CD4-positive, alpha-beta T cell treated with Interleukin-17A for 1 hour (primary cell): ENCODE data around the gene HEBP1.

ENCODE experiments used
- DNase-seq: peaks from one replicate; pipeline ENCODE4 v3.0.0-alpha.2; 2020

HEBP1 gene

DNA sequence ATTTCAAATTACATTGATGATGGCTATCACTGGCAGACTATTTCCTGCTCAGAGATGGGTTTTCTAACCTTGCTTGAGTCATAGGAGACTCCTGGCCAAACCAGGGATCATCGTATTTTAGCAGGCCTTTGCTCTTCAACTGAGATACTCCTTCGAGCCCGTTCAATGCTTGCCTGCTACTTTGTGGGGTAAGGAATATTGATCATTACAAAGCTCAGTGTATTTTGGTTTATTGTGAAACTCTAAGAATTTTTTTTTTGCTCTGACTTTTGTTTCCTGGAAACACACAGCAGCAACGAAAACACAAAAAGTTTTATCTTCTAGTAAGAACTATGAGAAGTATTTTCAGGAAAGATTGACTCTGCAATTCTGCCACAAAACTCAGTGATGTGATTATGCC, 52.2 kb downstream of the HEBP1 start:
- no peak for DNase-seq

DNA sequence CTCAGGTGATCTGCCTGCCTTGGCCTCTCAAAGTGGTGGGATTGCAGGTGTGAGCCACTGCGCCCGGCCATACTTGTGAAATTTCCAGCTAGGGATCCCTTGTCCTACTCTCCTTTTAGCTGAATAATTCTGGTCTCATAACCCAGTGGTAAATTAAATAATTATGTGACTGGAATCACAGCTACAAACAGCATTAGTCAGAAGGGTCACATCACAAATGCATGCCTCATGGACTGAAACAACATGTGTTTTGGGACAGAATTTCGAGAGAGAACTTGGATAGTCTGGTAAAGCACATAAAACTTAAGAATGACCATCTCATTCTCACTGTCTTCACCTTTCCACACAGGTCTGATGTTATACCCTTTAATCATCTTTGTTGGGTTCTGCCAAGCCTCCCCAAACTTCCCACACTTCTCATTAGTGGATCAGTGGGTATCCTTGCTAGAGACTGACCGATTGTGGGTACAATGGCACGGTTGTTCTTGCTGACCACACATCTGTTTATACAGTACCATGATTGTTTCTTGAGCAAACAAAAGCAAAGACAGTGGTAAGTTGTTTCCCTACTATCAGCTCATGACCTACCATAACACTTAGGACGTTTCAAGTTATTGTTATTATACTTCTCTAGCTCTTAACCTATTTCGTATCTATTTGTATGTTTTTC, 53.2 kb downstream of the HEBP1 start:
- DNase-seq, result no peak

DNA sequence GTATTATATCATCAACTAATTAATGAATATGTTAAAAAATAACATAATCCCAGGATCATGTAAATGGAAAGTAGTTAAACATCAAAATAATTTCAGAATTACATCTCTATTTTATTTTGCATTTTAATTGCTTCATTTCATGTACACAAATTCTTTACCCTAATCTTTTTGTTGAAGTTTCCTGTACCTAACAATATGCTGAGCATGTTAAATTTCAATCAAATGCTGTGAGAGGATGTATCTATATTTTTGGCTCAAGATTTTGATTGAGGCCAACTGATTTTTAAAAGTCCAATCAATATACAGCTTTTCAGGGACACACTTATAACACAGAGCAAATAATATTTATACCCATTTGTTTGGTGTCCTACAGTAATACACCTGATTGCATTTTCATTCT, 54.5 kb downstream of the HEBP1 start:
- no peak for DNase-seq

DNA sequence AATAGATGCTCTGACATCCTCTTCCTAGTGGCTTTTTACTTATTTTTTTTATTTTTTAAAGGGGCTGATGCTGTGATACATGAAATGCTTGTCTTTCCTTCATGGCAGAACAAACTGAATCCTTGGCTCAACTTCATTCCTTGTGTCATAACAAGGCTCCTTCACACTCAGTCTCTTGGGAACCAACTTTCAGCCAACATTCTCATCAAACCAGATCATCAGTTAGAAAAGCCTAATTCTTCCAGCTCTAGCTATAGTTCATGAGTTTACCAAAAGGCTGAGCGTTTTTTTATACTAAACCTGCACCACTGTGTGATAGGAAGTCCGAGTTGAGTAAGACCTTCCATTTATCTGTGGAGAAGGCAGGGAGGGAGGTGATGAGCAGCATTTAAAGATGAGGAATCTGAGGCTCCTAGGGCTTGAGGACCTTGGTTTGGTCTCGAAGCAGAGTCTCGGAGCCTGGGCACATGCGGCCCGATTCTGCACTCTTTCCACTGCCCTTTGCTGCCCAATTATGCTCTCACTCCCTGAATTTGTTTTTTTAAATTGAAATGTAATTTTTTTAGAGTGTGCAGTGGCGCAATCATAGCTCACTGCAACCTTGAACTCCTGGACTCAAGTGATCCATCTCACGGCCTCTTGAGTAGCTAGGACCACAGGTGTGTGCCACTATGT, 56.3 kb downstream of the HEBP1 start:
- no peak for DNase-seq

DNA sequence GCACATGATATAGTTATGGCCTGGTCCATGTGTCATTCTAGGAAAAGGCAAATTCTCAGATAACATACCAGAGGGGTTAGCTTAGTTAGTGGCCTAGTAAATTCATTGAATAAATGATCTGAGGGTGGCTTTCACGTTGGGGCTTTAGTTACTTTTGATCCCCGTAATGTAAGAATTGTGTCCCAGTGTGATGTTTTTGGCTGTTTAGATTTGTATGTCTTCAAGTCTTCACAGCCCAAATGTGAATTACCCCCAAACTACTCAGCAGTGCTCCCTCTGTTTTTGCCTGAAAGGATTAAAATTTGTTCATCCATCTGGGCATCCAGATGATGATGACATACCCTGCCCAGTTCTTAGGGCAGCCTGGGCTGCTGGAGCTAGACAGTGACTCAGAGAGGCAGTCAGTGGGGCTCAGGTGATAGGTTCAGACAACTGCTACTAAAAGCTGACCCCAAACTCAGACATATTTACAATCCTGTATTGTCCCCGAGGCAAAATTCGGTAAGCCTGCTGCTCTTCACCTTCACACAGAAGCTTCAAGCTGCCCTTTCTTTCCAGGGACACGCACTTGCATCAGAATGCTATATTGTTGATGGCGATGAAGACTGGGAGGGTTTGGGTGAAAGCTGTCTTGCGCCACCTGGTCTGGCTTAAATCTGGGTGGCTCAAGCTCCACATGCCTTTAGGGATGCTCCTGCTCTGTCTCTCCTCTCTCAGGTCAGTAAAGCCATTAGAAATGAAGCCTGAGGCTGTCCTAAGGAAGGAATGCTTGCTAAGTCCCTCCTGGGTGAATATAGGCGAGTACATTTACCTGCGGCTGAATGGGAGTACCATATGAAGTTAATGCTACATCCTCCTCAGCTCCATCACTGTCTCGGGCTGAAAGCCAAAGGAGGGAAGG, 58.4 kb downstream of the HEBP1 start:
- DNase-seq, result no peak

DNA sequence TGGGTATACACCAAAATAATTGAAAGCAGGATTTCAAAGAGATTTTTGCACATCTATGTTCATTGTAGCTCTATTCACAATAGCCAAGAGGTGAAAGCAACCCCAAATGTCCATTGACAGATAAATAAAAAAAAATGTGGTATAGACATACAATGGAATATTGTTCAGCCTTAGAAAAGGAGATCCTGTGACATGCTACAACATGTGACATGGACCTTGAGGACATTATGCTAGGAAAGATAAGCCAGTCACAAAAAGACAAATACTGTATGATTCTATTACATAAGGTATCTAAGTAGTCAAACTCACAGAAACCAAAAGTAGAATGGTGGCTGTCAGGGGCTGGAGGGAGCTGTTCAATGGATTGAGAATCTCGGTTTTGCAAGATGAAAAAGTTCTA, 60.2 kb downstream of the HEBP1 start:
- no peak for DNase-seq

DNA sequence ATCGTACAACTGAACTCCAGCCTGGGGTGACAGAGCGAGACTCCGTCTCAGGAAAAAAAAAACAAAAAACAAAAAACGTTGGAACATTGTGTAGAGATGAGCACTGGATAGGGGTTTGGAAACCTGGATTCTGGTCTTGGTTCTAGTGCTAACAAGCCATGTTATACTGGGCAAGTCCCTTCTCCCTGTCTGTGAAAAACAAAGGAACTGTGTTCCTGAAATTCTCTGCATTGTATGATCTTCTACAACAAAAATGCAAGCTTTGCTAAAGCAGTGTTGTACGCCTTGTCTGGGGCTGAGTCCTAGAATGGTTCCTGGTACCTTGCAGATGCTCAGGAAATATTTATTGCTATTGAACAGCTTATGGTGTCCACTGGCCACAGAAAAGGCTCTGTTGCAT, 61.5 kb downstream of the HEBP1 start:
- no peak for DNase-seq

DNA sequence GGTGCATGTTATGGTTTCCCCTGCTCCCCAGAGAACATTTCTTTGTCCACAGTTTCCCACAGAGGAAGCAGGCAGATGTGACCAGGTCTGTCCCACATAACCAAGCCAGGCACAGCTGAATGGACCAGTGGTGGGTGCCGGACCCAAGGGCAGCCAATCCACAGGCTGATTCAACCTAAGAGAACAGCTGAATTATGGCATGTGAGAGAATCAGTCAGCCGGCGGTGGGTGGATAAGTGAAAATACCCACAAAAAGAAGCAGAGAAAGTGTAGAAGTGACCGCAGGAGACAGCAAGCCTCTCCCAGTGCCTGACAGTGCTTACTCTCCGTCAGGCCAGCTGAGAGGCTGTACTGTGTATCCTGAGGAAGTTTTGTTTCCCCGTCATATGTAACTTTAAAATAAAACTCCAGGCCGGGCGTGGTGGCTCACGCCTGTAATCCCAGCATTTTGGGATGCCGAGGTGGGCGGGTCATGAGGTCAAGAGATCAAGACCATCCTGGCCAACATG, 63.0 kb downstream of the HEBP1 start:
- DNase-seq, result no peak

DNA sequence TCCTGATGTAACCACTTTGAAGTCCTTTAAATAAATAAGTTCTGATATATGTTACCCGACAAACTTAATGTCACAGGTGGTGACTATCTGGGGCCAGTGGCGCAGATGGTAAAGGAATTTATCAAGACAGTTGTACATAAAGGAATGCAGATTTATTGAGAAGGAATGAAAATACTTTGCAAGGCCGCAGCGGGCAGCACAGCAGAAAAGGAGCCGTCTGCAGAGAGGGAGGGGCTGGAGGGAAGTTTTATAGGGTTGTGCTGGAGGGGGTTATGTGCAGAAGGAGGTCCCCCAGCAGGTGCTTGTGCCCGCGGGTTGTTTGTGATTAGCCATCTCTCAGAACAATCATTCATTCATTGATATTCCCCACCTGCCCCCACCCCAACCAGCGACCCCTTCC, 65.5 kb downstream of the HEBP1 start:
- DNase-seq, result no peak

DNA sequence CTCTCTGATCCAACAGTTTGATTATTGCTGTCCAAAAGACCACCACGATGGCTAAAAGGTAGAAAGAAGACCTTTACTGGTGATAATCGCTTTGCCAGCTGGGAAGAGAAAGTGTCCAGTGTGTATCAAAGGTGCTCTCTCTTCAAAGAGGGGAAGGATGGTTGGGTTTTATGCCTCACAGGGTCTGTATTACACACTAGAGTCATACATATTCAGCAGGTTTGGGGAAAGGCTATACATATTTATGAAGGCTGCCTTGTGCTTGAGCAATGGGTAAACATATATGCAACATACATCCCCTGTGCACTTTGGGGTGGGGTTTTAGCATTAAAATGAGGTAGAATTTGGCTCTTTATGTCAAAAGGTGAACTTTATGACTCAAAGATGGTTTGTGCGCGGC, 66.3 kb downstream of the HEBP1 start:
- DNase-seq, result no peak

DNA sequence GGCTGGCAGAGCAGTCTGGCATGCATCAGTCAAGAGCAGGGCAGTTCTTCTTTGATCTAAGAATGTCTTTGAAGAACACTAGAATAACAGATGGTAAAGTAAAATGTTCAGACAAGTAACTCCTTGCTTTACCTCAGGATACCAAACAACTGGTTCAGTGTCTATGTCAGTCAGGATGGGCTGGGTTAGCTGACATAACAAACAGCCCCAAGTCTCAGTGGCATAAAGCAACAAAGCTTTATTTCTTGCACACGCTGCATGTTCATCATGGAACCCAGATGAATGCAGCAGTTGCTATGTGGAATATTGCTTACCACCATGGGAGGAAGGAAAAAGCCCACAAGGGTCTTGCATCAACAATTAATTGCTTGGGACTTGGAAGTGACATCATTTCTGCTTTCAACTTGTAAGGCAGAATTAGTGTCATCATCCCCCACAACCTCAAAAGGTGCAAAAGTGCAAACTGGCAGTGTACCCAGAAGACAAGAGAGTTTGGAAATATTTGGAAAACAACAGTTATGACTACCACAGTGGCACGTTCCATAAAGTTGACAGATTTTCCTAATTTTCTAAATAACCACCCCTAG, 69.3 kb downstream of the HEBP1 start:
- DNase-seq, result no peak

DNA sequence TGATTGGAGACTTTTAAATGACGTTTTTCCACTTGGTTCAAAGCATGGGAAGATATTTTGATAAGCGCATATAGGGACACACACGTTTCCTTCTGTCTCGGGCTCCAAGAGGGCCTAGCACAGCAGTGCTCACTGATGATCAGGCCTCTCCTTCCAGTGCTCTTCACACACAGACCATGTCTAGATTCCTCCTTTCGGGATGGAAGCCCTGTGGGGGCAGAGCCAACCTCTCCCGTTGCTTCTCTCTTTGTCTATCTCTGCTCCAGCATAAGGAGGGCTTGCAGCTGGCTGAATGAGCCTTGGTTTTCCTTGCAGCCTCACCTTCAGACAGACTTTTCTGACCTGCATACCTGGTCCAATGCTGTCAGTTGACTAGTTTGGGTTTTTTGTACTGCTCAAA, 70.4 kb downstream of the HEBP1 start:
- DNase-seq, result no peak

DNA sequence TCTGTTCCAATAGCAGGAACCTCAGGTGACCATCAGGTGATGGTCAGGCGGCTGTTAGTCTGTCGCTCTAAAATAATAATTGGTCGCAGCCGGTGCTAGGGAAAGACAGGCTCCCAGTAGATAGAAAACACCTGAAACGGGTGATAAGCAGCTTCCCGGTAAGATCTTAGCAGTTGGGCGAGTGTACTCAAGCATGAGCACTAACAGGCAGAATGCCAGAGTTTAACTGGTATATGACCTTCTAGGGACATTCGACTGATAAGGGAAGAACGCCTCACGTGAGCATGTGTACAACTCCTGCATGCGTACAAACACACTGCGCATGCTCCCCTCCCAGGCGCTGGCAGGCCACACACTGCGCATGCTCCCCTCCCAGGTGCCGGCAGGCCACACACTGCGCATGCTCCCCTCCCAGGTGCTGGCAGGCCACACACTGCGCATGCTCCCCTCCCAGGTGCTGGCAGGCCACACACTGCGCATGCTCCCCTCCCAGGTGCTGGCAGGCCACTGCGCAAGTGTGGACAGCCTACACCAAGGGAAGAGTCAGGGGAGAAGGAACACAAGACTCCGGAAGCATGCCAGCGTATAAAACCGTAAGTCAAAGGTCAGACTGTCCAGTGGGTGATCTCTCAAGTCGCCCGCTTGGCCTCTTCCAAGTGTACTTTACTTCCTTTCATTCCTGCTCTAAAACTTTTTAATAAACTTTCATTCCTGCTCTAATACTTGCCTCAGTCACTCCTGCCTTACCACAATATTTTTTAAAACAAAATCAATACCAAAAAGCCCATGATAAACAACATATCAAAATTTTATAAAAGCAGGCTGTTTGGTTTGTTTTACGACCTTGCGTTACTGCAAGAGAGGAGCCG, 72.6 kb downstream of the HEBP1 start:
- peak; percentile 75 for DNase-seq

DNA sequence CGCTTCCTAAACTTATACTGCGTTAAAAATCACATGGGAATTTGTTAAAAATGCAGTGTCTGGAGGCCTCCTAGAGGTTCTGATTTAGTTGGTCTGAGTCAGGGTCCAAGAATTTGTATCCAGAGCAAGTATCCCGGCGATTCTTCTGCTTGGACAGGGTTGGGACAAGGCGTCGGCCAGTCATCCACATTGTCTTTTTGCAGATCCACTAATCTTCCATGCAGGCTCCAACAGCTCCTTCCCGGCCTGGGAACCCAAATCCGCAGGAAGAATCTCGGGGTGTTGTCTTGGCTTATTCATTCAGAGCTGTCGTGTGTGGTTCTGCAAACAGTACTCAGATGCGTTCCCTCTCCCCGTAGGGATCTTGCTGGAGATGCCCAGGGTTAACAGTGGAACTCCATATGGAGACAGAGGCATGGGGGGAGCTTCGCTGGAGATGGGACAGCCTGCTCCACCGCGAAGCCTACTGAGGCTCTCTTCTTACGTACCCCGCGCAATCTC, 73.4 kb downstream of the HEBP1 start:
- no peak for DNase-seq

DNA sequence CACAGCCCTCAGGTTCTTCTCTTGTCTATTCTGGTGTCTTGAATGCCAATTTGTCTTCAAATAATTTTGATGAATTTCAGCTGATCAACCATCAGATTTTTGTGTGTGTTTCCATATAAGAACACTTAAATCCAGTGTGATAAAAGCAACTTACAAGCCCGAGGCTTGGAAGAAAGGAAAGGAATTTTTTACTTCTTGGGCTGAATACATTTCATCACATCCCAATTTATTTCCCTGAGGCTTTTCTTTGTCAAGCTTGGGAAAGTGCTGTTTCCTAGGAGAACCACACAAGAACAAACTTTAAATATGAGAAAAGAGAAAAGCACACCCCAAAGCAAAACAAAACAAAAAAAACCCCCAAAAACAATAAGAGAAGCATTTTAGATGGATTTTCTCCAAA, 74.7 kb downstream of the HEBP1 start:
- DNase-seq, result no peak
